Measurements from ENCODE around the gene TRIM2.

The TRIM2 gene

GRCh38 chr4:153383131-153383530 lies 178.9 kb downstream of the TRIM2 start:
- Histone ChIP-seq H3K9ac (ENCODE audit: low read length) (no peak overlapping the region), H3K9me3 (replicated peaks; ENCODE audit: insufficient read depth, low read length) (no peaks in the 10 kb centered on the region), H4K20me1 (ENCODE audit: insufficient read depth, low read length) (no peaks in the 10 kb centered on the region), H3K27me3 (replicated peaks; ENCODE audit: insufficient read depth, low read length) (no peaks in the 10 kb centered on the region), H3K27ac (ENCODE audit: low read length) (no peak overlapping the region), H2AFZ (ENCODE audit: low read length) (no peak overlapping the region), H3K4me3 (ENCODE audit: low read length) (no peak overlapping the region), H3K79me2 (ENCODE audit: low read length) (no peaks in the 10 kb centered on the region), H3K4me1 (ENCODE audit: low read length) (no peaks in the 10 kb centered on the region), H3K4me2 (ENCODE audit: low read depth, low read length) (no peak overlapping the region), H3K9me2 (replicated peaks; ENCODE audit: insufficient read depth, low read length) (no peaks in the 10 kb centered on the region), H3F3A (ENCODE audit: insufficient read depth, low read length) (no peaks in the 10 kb centered on the region), H3K36me3 (replicated peaks; ENCODE audit: insufficient read depth, low read length) (no peaks in the 10 kb centered on the region)
- TF ChIP-seq CTCF (IDR thresholded peaks at IDR 0.05; ENCODE audit: low read length) (no peak), EZH2phosphoT487 (IDR thresholded peaks at IDR 0.05; ENCODE audit: low read length) (no peak)
- DNase-seq = no peak

- H3K79me2 ChIP-seq (ENCODE audit: low read length) = no peaks in the 10 kb centered on the region
- H4K20me1 ChIP-seq (ENCODE audit: insufficient read depth, low read length) = no peaks in the 10 kb centered on the region
- no peak overlapping the region for H3K27ac ChIP-seq (ENCODE audit: low read length)
- no peak for DNase-seq
- no peaks in the 10 kb centered on the region for H3K9me2 ChIP-seq (replicated peaks; ENCODE audit: insufficient read depth, low read length)
- H3K36me3 ChIP-seq (replicated peaks; ENCODE audit: insufficient read depth, low read length) = no peaks in the 10 kb centered on the region
- H3K4me1 ChIP-seq (ENCODE audit: low read length) = no peaks in the 10 kb centered on the region
- H3K4me2 ChIP-seq (ENCODE audit: low read depth, low read length) = no peak overlapping the region
- no peak for TF ChIP-seq CTCF (IDR thresholded peaks at IDR 0.05; ENCODE audit: low read length)
- TF ChIP-seq EZH2 (optimal IDR thresholded peaks at IDR 0.05; ENCODE audit: low read depth, low read length) = no peak
- TF ChIP-seq EZH2phosphoT487 (IDR thresholded peaks at IDR 0.05; ENCODE audit: low read length) = no peak
- no peaks in the 10 kb centered on the region for H3K9me3 ChIP-seq (replicated peaks; ENCODE audit: insufficient read depth, low read length)
- H3K27me3 ChIP-seq (replicated peaks; ENCODE audit: insufficient read depth, low read length) = no peaks in the 10 kb centered on the region
- H3K4me3 ChIP-seq (ENCODE audit: low read length) = no peak overlapping the region
- H3K9ac ChIP-seq (ENCODE audit: low read length) = no peak overlapping the region
- no peaks in the 10 kb centered on the region for H3F3A ChIP-seq (ENCODE audit: insufficient read depth, low read length)
- H2AFZ ChIP-seq (ENCODE audit: low read length) = no peak overlapping the region
These were observed 179.9 kb downstream of the TRIM2 start for GRCh38 chr4:153384160-153384559.

GRCh38 chr4:153385784-153386183 lies 181.5 kb downstream of the TRIM2 start:
- no peaks in the 10 kb centered on the region for H3K4me1 ChIP-seq (ENCODE audit: low read length)
- H3K36me3 ChIP-seq (replicated peaks; ENCODE audit: insufficient read depth, low read length) = no peaks in the 10 kb centered on the region
- H3K9me2 ChIP-seq (replicated peaks; ENCODE audit: insufficient read depth, low read length) = no peaks in the 10 kb centered on the region
- H3K27ac ChIP-seq (ENCODE audit: low read length) = no peak overlapping the region
- no peak for DNase-seq
- TF ChIP-seq EZH2phosphoT487 (IDR thresholded peaks at IDR 0.05; ENCODE audit: low read length) = no peak
- TF ChIP-seq EZH2 (optimal IDR thresholded peaks at IDR 0.05; ENCODE audit: low read depth, low read length) = no peak
- no peak for TF ChIP-seq CTCF (IDR thresholded peaks at IDR 0.05; ENCODE audit: low read length)
- H3K9ac ChIP-seq (ENCODE audit: low read length) = no peak overlapping the region
- H3K4me3 ChIP-seq (ENCODE audit: low read length) = no peak overlapping the region
- no peak overlapping the region for H3K4me2 ChIP-seq (ENCODE audit: low read depth, low read length)
- no peaks in the 10 kb centered on the region for H3F3A ChIP-seq (ENCODE audit: insufficient read depth, low read length)
- no peaks in the 10 kb centered on the region for H3K79me2 ChIP-seq (ENCODE audit: low read length)
- H3K9me3 ChIP-seq (replicated peaks; ENCODE audit: insufficient read depth, low read length) = no peaks in the 10 kb centered on the region
- no peaks in the 10 kb centered on the region for H3K27me3 ChIP-seq (replicated peaks; ENCODE audit: insufficient read depth, low read length)
- no peak overlapping the region for H2AFZ ChIP-seq (ENCODE audit: low read length)
- no peaks in the 10 kb centered on the region for H4K20me1 ChIP-seq (ENCODE audit: insufficient read depth, low read length)
